NCI-H1092 treated with DMSO at 0.1 percent for 48 hours (cell line): ENCODE results near the gene FAM209B.
"Not testable (repeated sequence)": the region's sequence is repeated elsewhere in the genome, so short reads cannot be mapped to it uniquely, and the experiment has no call there.

Experiments used
- DNase-seq: peaks from one replicate; lab custom pipeline; 2025; lab: John Stamatoyannopoulos, UW

FAM209B gene

GRCh38 chr20:56532946-56533345 is at the start of gene FAM209B:
Gene FAM209B, plus strand, starts transcription at chr20:56533246. Its CDS starts 96 bp downstream, at chr20:56533342.
- DNase-seq = not testable (repeated sequence)

- DNase-seq = no peak
Observed at GRCh38 chr20:56483970-56484369, 49.1 kb upstream of the FAM209B start.

GRCh38 chr20:56487216-56487615 is 45.8 kb upstream of the FAM209B start:
- DNase-seq = no peak

- DNase-seq = no peak
Observed at GRCh38 chr20:56488566-56488965, 44.5 kb upstream of the FAM209B start.

- DNase-seq = no peak
Observed at GRCh38 chr20:56501116-56501515, 31.9 kb upstream of the FAM209B start.

- no peak for DNase-seq
Observed at GRCh38 chr20:56503916-56504315, 29.1 kb upstream of the FAM209B start.

GRCh38 chr20:56504373-56505005 is 28.6 kb upstream of the FAM209B start:
- no peak for DNase-seq

GRCh38 chr20:56506103-56506502 is 26.9 kb upstream of the FAM209B start:
- DNase-seq = no peak

GRCh38 chr20:56511926-56512325 is 21.1 kb upstream of the FAM209B start:
- DNase-seq = no peak

GRCh38 chr20:56513161-56514150 is 19.6 kb upstream of the FAM209B start:
- no peak for DNase-seq

- no peak for DNase-seq
Observed at GRCh38 chr20:56516631-56517030, 16.4 kb upstream of the FAM209B start.

- DNase-seq = no peak
Observed at GRCh38 chr20:56517211-56517610, 15.8 kb upstream of the FAM209B start.

- DNase-seq = no peak
Observed at GRCh38 chr20:56517641-56518040, 15.4 kb upstream of the FAM209B start.

GRCh38 chr20:56518126-56518525 is 14.9 kb upstream of the FAM209B start:
- DNase-seq = no peak

- DNase-seq = no peak
Observed at GRCh38 chr20:56518721-56519398, 14.2 kb upstream of the FAM209B start.

GRCh38 chr20:56519551-56519950 is 13.5 kb upstream of the FAM209B start:
- DNase-seq = no peak

GRCh38 chr20:56520180-56520579 is 12.9 kb upstream of the FAM209B start:
- DNase-seq = no peak

- not testable (repeated sequence) for DNase-seq
Observed at GRCh38 chr20:56520746-56521354, 12.2 kb upstream of the FAM209B start.

- DNase-seq = no peak
Observed at GRCh38 chr20:56522311-56522710, 10.7 kb upstream of the FAM209B start.

- DNase-seq = not testable (repeated sequence)
Observed at GRCh38 chr20:56524444-56524843, 8.6 kb upstream of the FAM209B start, which contains the start of gene FAM209A. Gene FAM209A, plus strand, starts transcription at chr20:56524744. Its CDS starts 65 bp downstream, at chr20:56524809.

GRCh38 chr20:56527521-56527920 is 5.5 kb upstream of the FAM209B start:
- no peak for DNase-seq

- DNase-seq = no peak
Observed at GRCh38 chr20:56537997-56538396, 5.0 kb downstream of the FAM209B start.
